HG03103 (cell line): Measurements from ENCODE around the gene SETX.
"Not testable (repeated sequence)": the region's sequence is repeated elsewhere in the genome, so short reads cannot be mapped to it uniquely, and the experiment has no call there.

Experiments used
- ATAC-seq: cut with Tn5 transposase; IDR thresholded peaks from one replicate; pipeline ENCODE4 v1.9.1; 2021; ENCODE audit warnings: low read depth; ENCODE audit not compliant: unreplicated experiment

The SETX gene

DNA sequence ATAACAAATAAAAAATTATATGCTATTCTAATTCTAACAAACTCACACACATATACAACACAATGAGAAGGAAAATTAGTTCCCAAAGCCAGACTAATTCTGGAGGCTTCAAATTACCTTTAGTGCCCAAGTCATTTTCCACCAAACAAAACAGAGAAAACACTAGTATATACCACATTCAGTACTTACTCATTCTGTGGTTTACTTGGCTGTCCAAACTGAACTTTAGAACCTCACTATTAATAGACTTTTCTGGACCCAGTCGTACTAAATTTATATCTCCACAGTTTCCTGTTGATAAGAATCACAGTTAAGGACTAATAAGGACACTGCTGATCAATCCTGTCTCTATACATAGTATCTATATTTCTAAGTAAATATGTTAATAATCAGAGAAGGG, 66.4 kb downstream of the SETX start:
- ATAC-seq: no peak

DNA sequence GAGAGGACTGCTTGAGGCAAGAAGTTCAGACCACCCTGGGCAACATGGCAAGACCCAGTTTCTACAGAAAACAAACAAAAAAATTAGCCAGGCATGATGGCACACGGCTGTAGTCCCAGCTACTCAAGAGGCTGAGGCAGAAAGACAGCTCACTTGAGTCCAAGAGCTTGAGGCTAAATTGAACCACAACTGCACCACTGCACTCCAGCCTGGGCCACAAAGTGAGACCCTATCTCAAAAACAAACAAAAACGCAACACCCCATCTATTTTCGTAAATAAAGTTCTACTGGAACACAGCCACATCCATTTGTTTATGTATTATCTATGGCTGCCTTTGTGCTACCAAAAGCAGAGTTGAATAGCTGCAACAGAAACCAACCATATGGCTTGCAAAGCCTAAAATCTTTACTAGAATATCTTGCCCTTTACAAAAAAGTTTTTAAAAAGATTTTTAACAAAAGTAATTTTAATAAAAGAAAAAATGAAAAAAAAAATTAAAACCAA, 67.5 kb downstream of the SETX start:
- ATAC-seq: no peak

GRCh38 chr9:132283863-132284262, 70.9 kb downstream of the SETX start:
- no peak for ATAC-seq

- ATAC-seq: no peak
These were observed 71.6 kb downstream of the SETX start for GRCh38 chr9:132283165-132283564.

DNA sequence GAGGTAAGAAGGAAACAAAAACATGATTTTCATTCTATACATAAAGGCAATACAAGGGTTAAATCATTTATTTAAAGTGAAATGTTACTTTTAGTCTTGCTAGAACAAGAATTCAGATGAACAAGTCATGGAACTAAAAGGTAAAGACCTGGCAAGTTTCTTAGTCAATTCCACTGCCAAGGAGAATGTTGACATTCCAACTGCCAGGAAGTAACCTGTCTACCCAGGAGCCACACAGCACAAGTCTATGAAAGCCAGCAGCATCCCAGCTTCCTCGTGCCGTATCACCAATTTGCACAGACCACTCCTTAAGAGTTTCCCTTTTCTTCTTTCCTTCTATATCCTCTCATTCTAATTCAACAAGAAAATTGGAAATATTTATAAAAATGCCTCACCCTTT, 79.9 kb downstream of the SETX start:
- no peak for ATAC-seq

DNA sequence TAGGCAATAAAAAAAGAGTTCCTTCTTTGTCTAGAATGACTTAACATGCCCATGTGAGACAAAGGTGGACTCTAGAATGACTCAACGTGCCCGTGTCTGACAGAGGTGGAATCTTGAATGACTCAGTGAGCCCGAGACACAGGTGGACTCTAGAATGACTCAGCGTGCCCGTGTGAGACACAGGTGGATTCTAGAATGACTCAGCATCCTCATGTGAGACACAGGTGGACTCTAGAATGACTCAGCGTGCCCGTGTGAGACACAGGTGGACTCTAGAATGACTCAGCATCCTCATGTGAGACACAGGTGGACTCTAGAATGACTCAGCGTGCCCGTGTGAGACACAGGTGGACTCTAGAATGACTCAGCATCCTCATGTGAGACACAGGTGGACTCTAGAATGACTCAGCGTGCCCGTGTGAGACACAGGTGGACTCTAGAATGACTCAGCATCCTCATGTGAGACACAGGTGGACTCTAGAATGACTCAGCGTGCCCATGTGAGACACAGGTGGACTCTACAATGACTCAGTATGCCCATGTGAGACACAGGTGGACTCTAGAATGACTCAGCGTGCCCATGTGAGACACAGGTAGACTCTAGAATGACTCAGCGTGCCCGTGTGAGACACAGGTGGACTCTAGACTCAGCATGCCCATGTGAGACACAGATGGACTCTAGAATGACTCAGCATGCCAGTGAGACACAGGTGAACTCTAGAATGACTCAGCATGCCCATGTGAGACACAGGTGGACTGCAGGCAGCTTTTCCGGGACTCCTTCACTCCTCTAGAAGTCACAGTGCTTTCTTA, 84.9 kb downstream of the SETX start:
- not testable (repeated sequence) for ATAC-seq

- ATAC-seq: no peak
These were observed 85.9 kb downstream of the SETX start for GRCh38 chr9:132268725-132269352.

- no peak for ATAC-seq
These were observed 87.1 kb downstream of the SETX start for GRCh38 chr9:132267660-132268059.

GRCh38 chr9:132266017-132266416, 88.8 kb downstream of the SETX start:
- ATAC-seq: no peak

DNA sequence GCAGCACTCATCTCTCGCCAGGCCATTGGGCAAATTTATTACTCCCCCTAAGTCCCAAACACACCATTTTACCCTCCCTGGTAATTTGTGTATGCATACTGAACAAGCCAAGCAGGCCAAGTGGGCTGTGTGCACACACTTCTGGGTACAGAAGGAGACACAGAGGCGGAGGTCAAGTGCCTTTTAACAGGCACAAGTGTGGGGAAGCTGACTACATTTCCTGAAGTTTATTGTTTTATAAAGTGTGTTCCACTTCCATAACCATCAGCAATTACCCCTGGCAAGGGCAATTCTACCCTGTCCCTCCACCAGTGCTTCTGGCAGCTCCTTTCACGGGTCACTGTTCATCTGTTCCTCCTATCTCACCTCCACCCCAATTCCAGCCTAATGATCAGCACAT, 93.9 kb downstream of the SETX start:
- ATAC-seq: no peak

DNA sequence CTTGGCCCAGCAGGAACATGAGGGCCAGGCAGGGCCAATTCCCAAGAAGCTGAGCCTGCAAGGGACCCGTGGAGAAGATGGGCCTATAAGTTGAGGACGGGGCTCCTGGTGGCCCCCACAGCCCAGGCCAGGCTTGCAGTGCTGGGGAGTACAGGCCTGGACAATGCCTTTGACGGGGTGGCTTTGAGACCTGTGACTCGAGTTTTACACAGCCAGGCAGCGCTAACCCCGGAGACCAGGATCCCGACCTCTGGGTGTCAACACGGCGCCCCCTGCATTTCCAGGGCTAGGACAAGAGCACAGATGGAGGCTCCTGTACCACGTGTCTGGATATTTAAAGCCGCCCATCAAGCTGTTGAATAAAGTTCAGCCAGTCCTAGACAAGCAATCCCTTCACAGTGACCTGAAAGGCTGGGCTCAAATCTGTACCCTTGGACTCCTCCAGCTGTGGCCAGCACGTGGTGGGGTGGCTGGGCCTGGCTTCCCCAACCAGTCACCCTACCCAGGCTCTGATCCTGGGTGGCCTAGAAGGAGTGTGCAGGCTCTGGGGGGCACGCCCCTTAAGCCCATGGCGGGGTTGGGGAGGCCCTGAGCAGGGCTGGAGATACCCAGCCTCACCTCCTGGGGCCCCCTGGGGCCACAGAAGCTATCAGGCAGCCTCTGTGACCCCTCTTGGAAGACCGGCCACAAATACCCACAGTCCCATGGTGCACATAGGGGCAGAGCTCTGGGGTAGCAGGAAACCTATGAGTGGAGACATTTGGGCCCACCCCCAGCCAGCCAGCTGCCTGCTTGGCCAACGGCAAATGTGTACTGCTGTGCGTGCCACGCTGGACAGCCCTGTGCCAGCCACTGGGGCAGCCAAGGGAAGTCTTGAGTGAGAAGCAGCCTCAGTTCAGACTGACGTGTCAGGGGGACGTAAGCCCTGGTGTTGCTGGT, 104.2 kb downstream of the SETX start:
- no peak for ATAC-seq

DNA sequence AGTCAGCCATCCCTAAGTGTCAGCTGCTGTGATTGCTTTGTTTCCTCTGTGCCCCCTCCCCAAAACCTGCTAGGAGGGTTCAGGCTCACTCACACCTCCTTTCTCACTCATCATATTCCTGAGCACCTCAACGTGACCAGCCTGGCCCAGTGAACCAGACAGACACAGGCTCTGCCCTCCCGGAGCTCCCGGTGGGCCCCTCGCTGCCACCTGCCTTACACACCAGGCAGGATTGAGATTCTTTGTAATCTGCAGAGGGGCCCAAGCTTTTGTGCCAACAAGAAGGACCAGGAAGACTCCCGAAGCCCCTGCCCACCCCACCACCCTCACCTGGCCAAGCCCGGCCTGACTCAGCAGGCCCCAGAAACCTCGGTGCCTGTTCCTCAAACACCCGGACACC, 105.1 kb downstream of the SETX start:
- ATAC-seq: no peak

DNA sequence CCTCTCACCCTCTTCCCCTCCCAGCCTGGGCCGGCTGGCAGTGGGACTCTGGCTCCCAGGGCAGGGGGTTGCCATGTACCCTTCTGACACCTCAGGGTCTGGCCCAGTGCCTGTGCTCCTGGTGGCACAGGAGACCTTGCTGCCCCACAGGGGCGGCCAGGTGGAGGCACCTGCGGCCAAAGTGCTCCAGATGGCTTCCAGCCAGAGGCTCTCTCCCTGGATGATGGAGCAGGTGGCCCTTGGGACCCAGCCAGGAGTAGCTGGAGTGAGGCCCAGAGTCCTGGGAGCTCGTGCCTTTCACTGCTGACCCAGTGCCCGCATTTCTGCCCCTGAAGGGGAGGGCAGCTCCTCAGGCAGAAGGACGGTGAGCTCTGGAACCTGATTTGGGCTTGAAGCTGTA, 105.7 kb downstream of the SETX start:
- no peak for ATAC-seq

GRCh38 chr9:132247942-132248341, 106.8 kb downstream of the SETX start:
- no peak for ATAC-seq

DNA sequence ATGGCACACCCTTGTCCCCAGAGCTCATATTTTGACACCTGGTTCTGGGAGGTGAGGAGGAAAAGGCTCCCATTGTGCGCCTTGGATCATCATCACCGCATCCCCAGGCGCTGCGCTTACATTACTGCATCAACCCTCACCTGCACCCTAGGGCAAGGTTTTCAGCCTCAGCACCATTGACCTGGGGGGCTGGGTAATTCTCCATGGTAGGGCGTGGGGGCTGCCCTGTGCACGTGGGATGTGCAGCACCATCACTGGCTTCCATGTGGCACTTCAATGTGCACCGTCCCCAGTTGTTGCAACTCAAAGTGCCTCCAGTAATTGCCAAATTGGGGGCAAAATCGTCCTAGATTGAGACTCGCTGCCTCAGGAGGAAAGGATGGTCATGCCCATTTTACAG, 109.3 kb downstream of the SETX start:
- no peak for ATAC-seq

DNA sequence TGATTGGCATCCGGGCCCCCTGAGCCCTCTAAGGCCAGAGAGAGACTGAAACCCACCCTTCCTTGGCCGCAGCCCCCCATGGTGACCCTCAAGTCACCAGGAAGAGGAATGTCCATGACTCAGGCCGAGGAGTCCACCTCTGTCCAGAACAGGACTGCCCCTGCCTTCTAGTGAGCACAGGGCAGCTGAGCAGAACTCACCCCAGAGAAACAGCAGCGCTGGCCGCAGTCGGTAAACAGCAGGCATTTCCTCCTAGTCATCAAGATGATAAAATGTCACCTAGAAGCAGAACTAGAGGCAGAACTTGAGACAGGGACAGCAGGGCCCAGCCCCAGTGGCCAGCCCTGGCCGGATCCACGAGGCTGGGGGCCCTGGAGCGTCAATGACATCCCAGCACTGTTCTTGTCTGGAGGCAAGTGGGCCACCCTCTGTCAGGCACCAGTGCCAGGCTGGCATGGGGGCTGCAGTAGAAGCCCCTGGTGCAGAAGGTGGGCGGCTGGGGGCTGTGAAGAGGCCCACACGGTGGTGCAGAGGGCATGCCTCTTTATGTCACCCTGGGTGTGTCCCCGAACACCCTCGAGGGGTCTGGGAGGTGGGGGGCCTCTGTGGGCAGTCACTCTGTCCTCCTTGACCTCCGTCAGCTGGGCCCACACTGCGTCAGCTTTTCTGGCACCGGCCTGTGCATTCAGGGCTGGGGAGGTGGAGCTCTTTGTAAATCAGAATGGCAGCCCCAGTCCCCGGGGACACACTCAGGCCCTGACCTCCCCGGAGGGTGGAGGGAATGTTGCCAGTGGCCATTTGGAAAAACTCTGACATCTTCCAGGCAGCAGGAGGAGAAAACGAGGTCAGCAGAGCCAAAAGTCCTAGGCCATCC, 110.0 kb downstream of the SETX start:
- no peak for ATAC-seq

DNA sequence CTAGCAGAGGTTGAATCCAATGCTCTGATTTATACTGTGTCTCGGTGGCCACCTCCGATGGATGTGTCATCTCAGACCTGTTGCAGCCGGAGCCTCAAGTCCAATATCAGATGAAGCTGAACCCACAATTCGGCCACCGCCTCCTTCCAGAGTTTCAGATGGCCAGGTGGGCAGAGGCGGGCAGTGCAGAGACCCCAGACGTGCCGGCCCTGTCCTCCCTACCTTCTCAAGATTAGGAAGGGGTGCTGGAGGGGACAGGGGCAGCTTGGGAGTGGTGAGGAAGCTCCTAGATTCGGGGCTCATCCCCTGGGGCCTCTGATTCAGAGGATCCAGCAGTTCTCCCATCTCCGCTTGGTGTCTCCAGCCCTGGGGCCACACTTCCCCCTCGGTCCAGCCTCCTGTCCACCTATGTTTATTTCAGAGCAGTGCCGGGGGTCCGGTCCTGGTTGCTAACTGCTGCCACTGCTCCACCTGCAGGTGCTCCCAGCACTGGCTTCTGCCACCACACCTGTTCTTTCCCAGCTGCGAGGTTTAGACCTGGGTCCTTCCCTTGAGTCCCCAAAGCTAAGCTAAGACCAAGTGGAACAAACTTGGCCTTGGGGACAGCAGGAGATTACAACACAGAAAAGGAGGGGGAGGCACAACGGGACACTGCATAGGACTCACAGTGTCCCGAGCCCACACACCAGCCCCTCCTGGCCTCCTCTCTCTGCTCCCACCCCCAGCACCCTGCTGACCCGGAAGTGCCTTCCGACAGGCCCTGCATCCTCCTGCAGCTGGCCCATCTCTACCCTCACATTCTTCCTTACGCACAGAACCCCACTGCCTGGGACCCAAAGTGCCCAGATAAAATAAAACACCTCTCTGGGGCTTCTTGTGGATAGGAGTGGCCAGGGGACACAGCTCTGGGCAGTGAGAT, 111.4 kb downstream of the SETX start:
- ATAC-seq: no peak

GRCh38 chr9:132242621-132243155, 112.1 kb downstream of the SETX start:
- no peak for ATAC-seq
